Hematopoietic multipotent progenitor cell (in vitro differentiated cells): Measurements from ENCODE around the gene COL23A1. TPM values are rescaled to one million over a fixed set of nuclear protein-coding genes. Genes with fewer than 3 reads are reported as not detected.
A peak's percentile ranks its signal among the peaks of the same experiment; 100 is the strongest.

Source experiments
- DNase-seq, 3 donors: peaks; one replicate each; pipeline ENCODE4 v3.0.0-alpha.2; 2011 to 2015; ENCODE audit warnings: low read depth in 2 of 3, low spot score in 2 of 3
- total RNA-seq: library from RNA; depleted of rRNA; stranded (reverse); fragments of >200 nt; gene quantifications from one replicate; pipeline ENCODE4 v1.2.3, GENCODE V29; 2012

The COL23A1 gene
- total RNA-seq, 1 donor: 0.27 TPM

GRCh38 chr5:178465861-178466288, 124.3 kb downstream of the COL23A1 start:
- DNase-seq: no peak

GRCh38 chr5:178465228-178465860, 124.8 kb downstream of the COL23A1 start:
- no peak for DNase-seq

- DNase-seq: no peak
These were observed 125.7 kb downstream of the COL23A1 start for GRCh38 chr5:178464431-178465048.

- DNase-seq: no peak
These were observed 126.7 kb downstream of the COL23A1 start for GRCh38 chr5:178463321-178464155.

- DNase-seq: no peak
These were observed 127.4 kb downstream of the COL23A1 start for GRCh38 chr5:178462816-178463215.

GRCh38 chr5:178462076-178462475, 128.1 kb downstream of the COL23A1 start:
- DNase-seq: no peak

GRCh38 chr5:178461004-178461730, 129.0 kb downstream of the COL23A1 start:
- DNase-seq: peak in 2 of 3 donors; percentile 32 to 50

- no peak for DNase-seq
These were observed 129.6 kb downstream of the COL23A1 start for GRCh38 chr5:178460598-178460997.

GRCh38 chr5:178460174-178460573, 130.0 kb downstream of the COL23A1 start:
- DNase-seq: no peak

GRCh38 chr5:178458140-178458539, 132.1 kb downstream of the COL23A1 start:
- DNase-seq: no peak

GRCh38 chr5:178457471-178457870, 132.7 kb downstream of the COL23A1 start:
- DNase-seq: no peak

GRCh38 chr5:178455480-178455835, 134.7 kb downstream of the COL23A1 start:
- no peak for DNase-seq

- DNase-seq: no peak
These were observed 135.2 kb downstream of the COL23A1 start for GRCh38 chr5:178454821-178455479.

- no peak for DNase-seq
These were observed 135.9 kb downstream of the COL23A1 start for GRCh38 chr5:178454303-178454702.

- no peak for DNase-seq
These were observed 137.0 kb downstream of the COL23A1 start for GRCh38 chr5:178453224-178453623.

GRCh38 chr5:178450121-178451028, 139.8 kb downstream of the COL23A1 start:
- DNase-seq: no peak

GRCh38 chr5:178449163-178450070, 140.8 kb downstream of the COL23A1 start:
- DNase-seq: peak in 2 of 3 donors; percentile 12 to 14

GRCh38 chr5:178445534-178445933, 144.7 kb downstream of the COL23A1 start:
- DNase-seq: no peak
